Prostate gland (tissue), 2 donors: Measurements from ENCODE around the gene PET100. TPM values are rescaled to one million over a fixed set of nuclear protein-coding genes. Genes with fewer than 3 reads are reported as not detected.

ENCODE experiments used
- DNase-seq: peaks from one replicate; pipeline ENCODE4 v3.0.0-alpha.2; 2019; ENCODE audit warnings: low spot score
- H3K27ac ChIP-seq, 2 donors: fragments of 200-600 bp; sonication (generic); 2 replicates each; pipeline ENCODE4 v1.5.1; 2017 to 2019
- H3K27me3 ChIP-seq: fragments of 200-600 bp; sonication (generic); replicated peaks from 2 replicates; pipeline ENCODE4 v1.5.1; 2019; ENCODE audit not compliant: insufficient read depth
- H3K36me3 ChIP-seq, 2 donors: fragments of 200-600 bp; sonication (generic); 1 replicate in 1 of 2; 2 replicates in 1 of 2; pipeline versions ENCODE4 v1.5.1 to v1.8.1; 2017 to 2019
- H3K4me1 ChIP-seq: fragments of 200-600 bp; sonication (generic); replicated peaks from 2 replicates; pipeline ENCODE4 v1.5.1; 2019
- H3K4me3 ChIP-seq, 2 donors: fragments of 200-600 bp; sonication (generic); 2 replicates each; pipeline ENCODE4 v1.5.1; 2017 to 2019
- H3K9me3 ChIP-seq: fragments of 200-600 bp; sonication (generic); 2 replicates; pipeline ENCODE4 v1.5.1; 2017
- CTCF ChIP-seq, 4 experiments: fragments of 200-600 bp in 2 of 4; fragments of 450-650 bp in 2 of 4; sonication (generic) in 2 of 4; IDR thresholded peaks; 1 replicate in 3 of 4; 2 replicates in 1 of 4; pipeline ENCODE4 v1.5.1; 2016 to 2019; ENCODE audit warnings: antibody characterized with exemption in 4 of 4, mild to moderate bottlenecking in 2 of 4, moderate library complexity in 2 of 4
- POLR2A ChIP-seq: fragments of 450-650 bp; IDR thresholded peaks from one replicate; pipeline ENCODE4 v1.6.1; 2016; ENCODE audit warnings: antibody characterized with exemption, mild to moderate bottlenecking
- POLR2AphosphoS5 ChIP-seq: sonication (generic); formaldehyde crosslinking; IDR thresholded peaks from one replicate; pipeline ENCODE4 v1.6.1; 2017; ENCODE audit warnings: antibody characterized with exemption
- whole genome bisulfite sequencing: methylation state at CpG from one replicate; pipeline ENCODE4 v1.1.5; 2018; 5-methylcytosine and 5-hydroxymethylcytosine counted together
- intact Hi-C: fragments of 100-400 bp; cut with DNase I; formaldehyde crosslinking; loops from one replicate; pipeline ENCODE4 v1.14.2; 2022
- total RNA-seq, 2 donors: library from RNA; depleted of rRNA; stranded (reverse); fragments of >200 nt; gene quantifications; one replicate each; pipeline ENCODE4 v1.1.0, GENCODE V29; 2016

PET100 gene
- total RNA-seq, 2 donors from 2014 or later, result 7.7 to 60.4 TPM

DNA sequence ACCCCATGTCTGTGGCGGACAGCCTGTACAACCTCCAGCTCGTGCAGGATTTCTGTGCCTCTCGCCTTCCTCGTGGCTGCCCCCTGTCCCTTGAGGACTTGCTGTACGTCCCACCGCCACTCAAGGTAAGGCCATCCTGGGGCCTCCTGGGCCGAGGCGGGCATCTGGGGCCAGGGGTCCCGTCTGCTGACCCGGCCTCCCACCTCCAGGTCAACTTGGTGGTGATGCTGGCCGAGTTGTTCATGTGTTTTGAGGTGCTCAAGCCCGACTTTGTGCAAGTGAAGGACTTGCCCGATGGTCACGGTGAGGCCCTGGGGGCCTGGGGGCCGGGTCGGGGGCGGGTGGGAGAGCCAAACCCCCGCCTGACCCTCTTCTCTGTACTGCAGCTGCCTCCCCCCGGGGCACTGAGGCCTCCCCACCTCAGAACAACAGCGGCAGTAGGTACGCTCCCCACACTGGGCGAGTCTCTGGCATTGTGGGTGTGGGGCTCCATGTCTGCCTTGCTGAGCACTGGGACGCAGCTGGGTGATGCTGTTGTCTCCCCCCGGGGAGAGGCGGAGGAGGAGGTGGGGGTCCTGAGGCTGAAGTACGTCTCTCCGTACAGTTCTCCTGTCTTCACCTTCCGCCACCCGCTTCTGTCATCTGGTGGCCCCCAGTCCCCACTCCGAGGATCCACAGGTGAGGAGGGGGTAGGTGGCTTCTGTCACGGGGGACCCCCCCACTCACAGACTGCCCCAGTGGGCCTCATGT lies 18.9 kb upstream of the PET100 start:
- H3K36me3 ChIP-seq, result peaks cover 0 to 6% of the 10 kb centered on the region in 2 donors
- H3K27ac ChIP-seq, result no peak overlapping the region
- no peaks in the 10 kb centered on the region for H3K27me3 ChIP-seq
- intact Hi-C loops, result no loop called here
- no peak overlapping the region for H3K4me3 ChIP-seq
- TF ChIP-seq CTCF (IDR thresholded peaks at IDR 0.05) (no peak), POLR2A (no peak), POLR2AphosphoS5 (no peak)
- no peaks in the 10 kb centered on the region for H3K4me1 ChIP-seq
- WGBS, result 85% methylated on average over 29 of the region's 31 CpGs
- H3K9me3 ChIP-seq, result no peaks in the 10 kb centered on the region
- DNase-seq, result no peak

DNA sequence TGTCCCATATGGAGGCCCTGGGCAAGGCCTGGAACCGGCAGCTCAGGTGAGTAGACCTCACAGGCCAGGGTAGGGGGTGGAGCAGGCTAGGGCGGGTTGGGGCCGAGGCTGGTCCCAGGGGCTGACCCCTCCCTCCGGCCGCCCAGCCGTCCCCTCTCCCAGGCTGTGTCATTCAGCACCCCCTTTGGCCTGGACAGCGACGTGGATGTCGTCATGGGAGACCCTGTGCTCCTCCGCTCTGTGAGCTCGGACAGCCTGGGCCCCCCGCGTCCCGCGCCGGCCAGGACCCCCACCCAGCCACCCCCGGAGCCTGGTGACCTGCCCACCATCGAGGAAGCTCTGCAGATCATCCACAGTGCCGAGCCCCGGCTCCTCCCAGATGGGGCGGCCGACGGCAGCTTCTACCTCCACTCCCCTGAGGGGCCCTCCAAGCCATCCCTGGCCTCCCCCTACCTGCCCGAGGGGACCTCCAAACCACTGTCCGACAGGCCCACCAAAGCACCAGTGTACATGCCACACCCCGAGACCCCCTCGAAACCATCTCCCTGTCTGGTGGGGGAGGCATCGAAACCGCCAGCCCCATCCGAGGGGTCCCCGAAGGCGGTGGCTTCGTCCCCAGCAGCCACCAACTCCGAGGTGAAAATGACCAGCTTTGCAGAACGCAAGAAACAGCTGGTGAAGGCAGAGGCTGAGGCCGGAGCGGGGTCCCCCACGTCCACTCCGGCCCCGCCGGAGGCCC lies 17.9 kb upstream of the PET100 start:
- no peaks in the 10 kb centered on the region for H3K4me1 ChIP-seq
- 86% methylated on average over 39 of the region's 41 CpGs for WGBS
- no peaks in the 10 kb centered on the region for H3K9me3 ChIP-seq
- intact Hi-C loops, result no loop called here
- no peak for DNase-seq
- H3K4me3 ChIP-seq, result no peak overlapping the region
- no peaks in the 10 kb centered on the region for H3K27me3 ChIP-seq
- peaks cover 0 to 6% of the 10 kb centered on the region in 2 donors for H3K36me3 ChIP-seq
- TF ChIP-seq CTCF (IDR thresholded peaks at IDR 0.05), result no peak
- no peak for TF ChIP-seq POLR2AphosphoS5
- TF ChIP-seq POLR2A, result no peak
- H3K27ac ChIP-seq, result no peak overlapping the region

- TF ChIP-seq CTCF (IDR thresholded peaks at IDR 0.05) (no peak), POLR2A (no peak), POLR2AphosphoS5 (no peak)
- H3K4me3 ChIP-seq, result no peak overlapping the region
- no peaks in the 10 kb centered on the region for H3K27me3 ChIP-seq
- no peak for DNase-seq
- H3K27ac ChIP-seq, result no peak overlapping the region
- H3K4me1 ChIP-seq, result no peaks in the 10 kb centered on the region
- 91% methylated on average over 73 of the region's 81 CpGs for WGBS
- peaks cover 0 to 6% of the 10 kb centered on the region in 2 donors for H3K36me3 ChIP-seq
- H3K9me3 ChIP-seq, result no peaks in the 10 kb centered on the region
- intact Hi-C loops, result no loop called here
Measured at GRCh38 chr19:7612282-7613274, 17.0 kb upstream of the PET100 start.

DNA sequence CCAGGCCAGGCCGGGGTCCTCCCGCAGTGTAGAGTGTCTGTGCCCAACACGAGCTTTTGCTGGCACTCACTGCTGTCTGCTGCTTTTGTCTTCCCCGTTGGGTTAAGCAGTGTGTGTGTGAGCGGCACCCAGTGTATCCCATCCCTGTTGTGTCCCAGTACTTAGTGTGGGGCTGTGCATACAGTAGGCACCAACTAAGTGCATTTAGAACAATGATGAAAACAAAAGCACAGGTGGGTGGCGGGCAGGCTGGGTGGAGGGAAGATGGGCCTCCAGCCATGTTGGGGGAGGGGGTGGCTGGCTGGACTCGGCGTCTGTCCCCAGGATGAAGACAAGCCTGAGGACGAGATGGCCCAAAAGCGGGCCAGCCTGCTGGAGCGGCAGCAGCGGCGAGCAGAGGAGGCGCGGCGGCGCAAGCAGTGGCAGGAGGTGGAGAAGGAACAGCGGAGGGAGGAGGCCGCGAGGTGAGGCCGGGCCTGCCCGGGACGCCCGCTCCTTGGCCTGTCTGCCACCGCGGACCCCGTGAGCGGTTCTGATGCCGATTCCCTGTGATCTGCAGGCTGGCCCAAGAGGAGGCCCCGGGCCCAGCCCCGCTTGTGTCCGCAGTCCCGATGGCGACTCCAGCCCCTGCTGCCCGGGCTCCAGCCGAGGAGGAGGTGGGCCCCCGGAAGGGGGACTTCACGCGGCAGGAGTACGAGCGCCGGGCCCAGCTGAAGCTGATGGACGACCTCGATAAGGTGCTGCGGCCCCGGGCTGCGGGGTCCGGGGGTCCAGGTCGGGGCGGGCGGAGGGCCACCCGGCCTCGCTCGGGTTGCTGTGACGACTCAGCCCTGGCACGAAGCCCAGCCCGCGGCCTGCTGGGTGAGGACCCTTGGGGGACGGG lies 14.5 kb upstream of the PET100 start:
- Histone ChIP-seq H3K9me3 (no peaks in the 10 kb centered on the region), H3K36me3 (peaks cover 0 to 6% of the 10 kb centered on the region in 2 donors), H3K27ac (no peak overlapping the region), H3K27me3 (no peaks in the 10 kb centered on the region), H3K4me1 (peaks cover 3% of the 10 kb centered on the region), H3K4me3 (no peak overlapping the region)
- no peak for DNase-seq
- intact Hi-C loops, result no loop called here
- TF ChIP-seq CTCF (IDR thresholded peaks at IDR 0.05) (no peak), POLR2AphosphoS5 (no peak), POLR2A (no peak)
- WGBS, result 87% methylated on average over 56 of the region's 59 CpGs
